Breast epithelium (tissue), 4 donors: ENCODE results near the gene RIMKLB. TPM values are rescaled to one million over a fixed set of nuclear protein-coding genes. Genes with fewer than 3 reads are reported as not detected.

ENCODE experiments used
- DNase-seq, 2 donors: peaks; one replicate each; pipeline ENCODE4 v3.0.0-alpha.2; 2019; ENCODE audit warnings: low spot score in 2 of 2
- H3K27ac ChIP-seq, 2 donors: fragments of 200-600 bp; sonication (generic) in 1 of 2; one replicate each; pipeline ENCODE4 v1.5.1; 2016 to 2019; ENCODE audit warnings: mild to moderate bottlenecking in 1 of 2
- H3K27me3 ChIP-seq, 2 donors: fragments of 200-600 bp; sonication (generic) in 1 of 2; one replicate each; pipeline versions ENCODE4 v1.5.1 to v1.6.0; 2017 to 2019; ENCODE audit warnings: control low read depth in 1 of 2, mild to moderate bottlenecking in 1 of 2
- H3K36me3 ChIP-seq: fragments of 200-600 bp; one replicate; pipeline ENCODE4 v1.5.1; 2019
- H3K4me1 ChIP-seq, 2 donors: fragments of 200-600 bp; sonication (generic); one replicate each; pipeline ENCODE4 v1.5.1; 2016 to 2019; ENCODE audit warnings: control low read depth in 1 of 2
- H3K4me3 ChIP-seq, 3 donors: fragments of 200-600 bp; sonication (generic); 1 replicate in 2 of 3; 2 replicates in 1 of 3; pipeline ENCODE4 v1.5.1; 2016 to 2019; ENCODE audit warnings: mild to moderate bottlenecking in 3 of 3, moderate library complexity in 2 of 3
- H3K9me3 ChIP-seq, 2 donors: fragments of 200-600 bp; sonication (generic) in 1 of 2; one replicate each; pipeline ENCODE4 v1.5.1; 2016 to 2019; ENCODE audit warnings: control low read depth in 1 of 2
- POLR2A ChIP-seq: fragments of 450-650 bp; IDR thresholded peaks from one replicate; pipeline ENCODE4 v1.6.1; 2016; ENCODE audit warnings: antibody characterized with exemption, mild to moderate bottlenecking, moderate library complexity
- POLR2AphosphoS5 ChIP-seq, 3 donors: sonication (generic); formaldehyde crosslinking; IDR thresholded peaks; one replicate each; pipeline ENCODE4 v1.6.1; 2017; ENCODE audit warnings: antibody characterized with exemption in 3 of 3
- intact Hi-C: fragments of 100-400 bp; cut with DNase I; formaldehyde crosslinking; loops from one replicate; pipeline ENCODE4 v1.15.1; 2023; ENCODE audit warnings: low total_unique reads
- total RNA-seq, 3 donors: library from RNA; depleted of rRNA; stranded (reverse); fragments of >200 nt; gene quantifications; one replicate each; pipeline ENCODE4 v1.1.0, GENCODE V29; 2016
- TF ChIP-seq, protein P1 (sequence below), 3 donors: fragments of 450-650 bp; IDR thresholded peaks; one replicate each; pipeline ENCODE4 v1.5.1; 2016 to 2017; ENCODE audit warnings: antibody characterized with exemption in 3 of 3, mild to moderate bottlenecking in 3 of 3, moderate library complexity in 3 of 3

Gene RIMKLB
- total RNA-seq, 3 donors from 2014 or later = 42.2 to 52.1 (median 51.5) TPM

- no peak overlapping the region for H3K4me3 ChIP-seq
- no peaks in the 10 kb centered on the region for H3K36me3 ChIP-seq
- no peaks in the 10 kb centered on the region for H3K4me1 ChIP-seq
- H3K9me3 ChIP-seq = no peaks in the 10 kb centered on the region
- H3K27ac ChIP-seq = peak overlapping the region in 1 of 2 donors; percentile 57
- intact Hi-C loops = no loop called here
- DNase-seq = peak in 1 of 2 donors; percentile 72
- TF ChIP-seq, protein P1, sequence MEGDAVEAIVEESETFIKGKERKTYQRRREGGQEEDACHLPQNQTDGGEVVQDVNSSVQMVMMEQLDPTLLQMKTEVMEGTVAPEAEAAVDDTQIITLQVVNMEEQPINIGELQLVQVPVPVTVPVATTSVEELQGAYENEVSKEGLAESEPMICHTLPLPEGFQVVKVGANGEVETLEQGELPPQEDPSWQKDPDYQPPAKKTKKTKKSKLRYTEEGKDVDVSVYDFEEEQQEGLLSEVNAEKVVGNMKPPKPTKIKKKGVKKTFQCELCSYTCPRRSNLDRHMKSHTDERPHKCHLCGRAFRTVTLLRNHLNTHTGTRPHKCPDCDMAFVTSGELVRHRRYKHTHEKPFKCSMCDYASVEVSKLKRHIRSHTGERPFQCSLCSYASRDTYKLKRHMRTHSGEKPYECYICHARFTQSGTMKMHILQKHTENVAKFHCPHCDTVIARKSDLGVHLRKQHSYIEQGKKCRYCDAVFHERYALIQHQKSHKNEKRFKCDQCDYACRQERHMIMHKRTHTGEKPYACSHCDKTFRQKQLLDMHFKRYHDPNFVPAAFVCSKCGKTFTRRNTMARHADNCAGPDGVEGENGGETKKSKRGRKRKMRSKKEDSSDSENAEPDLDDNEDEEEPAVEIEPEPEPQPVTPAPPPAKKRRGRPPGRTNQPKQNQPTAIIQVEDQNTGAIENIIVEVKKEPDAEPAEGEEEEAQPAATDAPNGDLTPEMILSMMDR (IDR thresholded peaks at IDR 0.05) = no peak
- TF ChIP-seq POLR2AphosphoS5 (IDR thresholded peaks at IDR 0.05) (no peak), POLR2A (no peak)
- no peaks in the 10 kb centered on the region for H3K27me3 ChIP-seq
These were observed 19.1 kb upstream of the RIMKLB start for GRCh38 chr12:8678661-8679111.

- H3K36me3 ChIP-seq = no peaks in the 10 kb centered on the region
- no peaks in the 10 kb centered on the region for H3K27me3 ChIP-seq
- no peak for TF ChIP-seq POLR2AphosphoS5 (IDR thresholded peaks at IDR 0.05)
- TF ChIP-seq POLR2A = no peak
- TF ChIP-seq, protein P1 (IDR thresholded peaks at IDR 0.05) = no peak
- H3K27ac ChIP-seq = no peak overlapping the region
- DNase-seq = no peak
- H3K4me1 ChIP-seq = no peaks in the 10 kb centered on the region
- H3K4me3 ChIP-seq = no peak overlapping the region
- no peaks in the 10 kb centered on the region for H3K9me3 ChIP-seq
- intact Hi-C loops = no loop called here
These were observed 17.3 kb upstream of the RIMKLB start for GRCh38 chr12:8680533-8680932.

DNA sequence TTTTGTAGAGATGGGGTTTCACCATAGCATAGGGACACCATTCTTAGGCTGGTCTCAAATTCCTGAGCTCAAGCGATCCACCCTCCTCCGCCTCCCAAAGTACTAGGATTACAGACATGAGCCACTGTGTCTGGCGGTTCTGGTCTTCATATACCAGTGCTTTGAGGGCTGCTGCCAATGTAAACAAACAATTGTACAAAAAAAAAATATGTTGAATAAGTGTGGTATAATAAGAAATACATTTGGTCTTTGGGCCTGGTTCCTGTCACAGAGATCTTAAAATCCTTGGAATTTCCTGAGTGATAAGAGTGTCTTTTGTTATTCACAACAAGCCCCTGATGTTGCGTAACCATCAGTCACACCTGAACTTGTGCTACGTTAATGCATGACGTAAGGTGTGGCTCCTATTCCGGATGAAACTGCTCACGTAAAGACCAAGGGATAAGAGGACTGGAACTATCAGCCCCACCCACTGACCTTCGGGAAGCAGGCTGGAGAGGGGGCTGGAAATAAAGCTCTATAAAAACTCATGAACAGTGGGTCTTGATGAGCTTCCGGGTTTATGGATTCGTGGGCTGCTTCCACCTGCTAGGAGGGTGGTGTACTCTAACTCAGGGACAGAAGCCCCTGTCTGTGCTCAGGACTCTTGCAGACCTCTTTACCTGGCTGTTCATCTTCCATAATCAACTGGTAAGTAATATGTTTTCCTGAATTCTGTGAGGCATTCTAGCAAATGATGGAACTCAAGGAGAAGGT, 16.5 kb upstream of the RIMKLB start:
- TF ChIP-seq POLR2AphosphoS5 (IDR thresholded peaks at IDR 0.05) (no peak), POLR2A (no peak)
- TF ChIP-seq, protein P1 (IDR thresholded peaks at IDR 0.05) = no peak
- DNase-seq = no peak
- peak overlapping the region in 1 of 3 donors; percentile 3 for H3K4me3 ChIP-seq
- H3K27me3 ChIP-seq = no peaks in the 10 kb centered on the region
- H3K4me1 ChIP-seq = no peaks in the 10 kb centered on the region
- H3K9me3 ChIP-seq = no peaks in the 10 kb centered on the region
- no peak overlapping the region for H3K27ac ChIP-seq
- no peaks in the 10 kb centered on the region for H3K36me3 ChIP-seq
- intact Hi-C loops = no loop called here

GRCh38 chr12:8685051-8685450, 12.7 kb upstream of the RIMKLB start:
- Histone ChIP-seq H3K4me1 (peaks cover 0 to 10% of the 10 kb centered on the region in 2 donors), H3K4me3 (no peak overlapping the region), H3K9me3 (no peaks in the 10 kb centered on the region), H3K36me3 (no peaks in the 10 kb centered on the region), H3K27ac (no peak overlapping the region), H3K27me3 (no peaks in the 10 kb centered on the region)
- DNase-seq = no peak
- intact Hi-C loops = no loop called here
- TF ChIP-seq POLR2AphosphoS5 (IDR thresholded peaks at IDR 0.05) = no peak
- TF ChIP-seq, protein P1 (IDR thresholded peaks at IDR 0.05) = no peak
- no peak for TF ChIP-seq POLR2A

DNA sequence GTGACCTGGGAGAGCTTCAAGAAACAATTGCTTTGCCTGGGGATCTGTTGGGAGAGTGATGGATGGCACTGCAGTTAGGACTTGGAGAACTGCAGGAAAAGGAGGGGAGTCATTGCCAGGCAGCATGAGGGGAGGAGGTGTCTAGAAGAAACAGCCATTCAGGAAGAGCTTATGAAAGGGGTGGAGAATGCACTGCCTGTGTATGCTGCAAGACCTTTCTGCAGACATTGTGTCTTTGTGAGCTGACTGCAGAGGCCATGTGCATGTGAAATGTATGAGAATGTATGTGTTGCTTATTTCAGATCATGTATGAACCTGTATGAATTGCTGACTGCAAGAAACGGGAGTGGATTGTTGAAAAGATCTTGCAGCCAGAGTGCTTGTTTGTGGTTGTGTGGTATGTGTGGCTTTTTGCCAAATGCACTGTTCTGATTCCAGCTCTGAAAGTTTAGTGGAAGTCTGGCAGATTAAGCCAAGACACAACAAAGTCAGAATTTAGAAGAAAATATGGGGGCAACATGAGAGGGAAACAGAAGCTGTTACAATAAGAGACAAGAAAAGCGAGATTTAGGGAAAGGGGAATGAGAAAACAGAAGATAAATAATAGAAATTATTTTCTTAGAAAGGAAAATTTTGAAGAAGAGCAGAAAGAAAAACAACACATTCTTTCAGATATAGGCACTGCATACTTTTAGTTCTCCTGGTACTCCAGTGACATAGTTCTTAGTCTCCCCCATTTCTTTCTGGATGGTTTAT, 9.8 kb upstream of the RIMKLB start:
- no peak overlapping the region for H3K4me3 ChIP-seq
- TF ChIP-seq POLR2AphosphoS5 (IDR thresholded peaks at IDR 0.05) (peak in 2 of 3 donors; percentile 30 to 36), POLR2A (no peak)
- TF ChIP-seq, protein P1 (IDR thresholded peaks at IDR 0.05) = no peak
- DNase-seq = peak in 1 of 2 donors; percentile 64
- no peaks in the 10 kb centered on the region for H3K9me3 ChIP-seq
- H3K27ac ChIP-seq = no peak overlapping the region
- H3K4me1 ChIP-seq = peaks cover 0 to 10% of the 10 kb centered on the region in 2 donors
- intact Hi-C loops = no loop called here
- H3K36me3 ChIP-seq = no peaks in the 10 kb centered on the region
- H3K27me3 ChIP-seq = no peaks in the 10 kb centered on the region
